Measurements from ENCODE around the gene RETREG2. TPM values are rescaled to one million over a fixed set of nuclear protein-coding genes. Genes with fewer than 3 reads are reported as not detected.
"Not testable (repeated sequence)": the region's sequence is repeated elsewhere in the genome, so short reads cannot be mapped to it uniquely, and the experiment has no call there.

The RETREG2 gene
- total RNA-seq, 1 experiment from 2014 or later: 63.7 TPM

- POLR2A ChIA-PET: interaction anchor here (0.9 kb wide), 1 partner anchor 24 kb away, joined by 5 read pairs; the partner anchor contains the start of gene CNPPD1
- H3K4me2 ChIP-seq (ENCODE audit: low read length); H4K20me1 ChIP-seq (ENCODE audit: insufficient read depth); H3K9me2 ChIP-seq (ENCODE audit: insufficient read depth); H3K9me3 ChIP-seq (ENCODE audit: control insufficient read depth in 1 of 2, insufficient read depth in 1 of 2, low read depth in 1 of 2, low read length in 2 of 2); H3K4me3 ChIP-seq (replicated peaks in 1 of 2; ENCODE audit: low read depth in 1 of 2, low read length in 2 of 2); intact Hi-C loops (cut with micrococcal nuclease); ATAC-seq; H3K27ac ChIP-seq (ENCODE audit: low read depth, low read length); H3K27me3 ChIP-seq (ENCODE audit: insufficient read depth, low read length); H3K79me2 ChIP-seq (ENCODE audit: insufficient read depth, low read length); H3K36me3 ChIP-seq (ENCODE audit: control insufficient read depth in 1 of 2, insufficient read depth in 2 of 2, low read length in 2 of 2); H3K4me1 ChIP-seq (ENCODE audit: control insufficient read depth in 1 of 2, insufficient read depth in 2 of 2, low read length in 2 of 2); RAD21 ChIA-PET (ENCODE audit: low non-redundant PET in 1 of 2, low total read pairs in 2 of 2, uncharacterized antibody in 2 of 2, unreplicated experiment in 2 of 2); H2AFZ ChIP-seq (ENCODE audit: low read depth, low read length, poor library complexity, severe bottlenecking); DNase-seq (ENCODE audit: low read depth, low spot score); H3K9ac ChIP-seq (ENCODE audit: low read length); CTCF ChIA-PET; BruUV-seq (replicated peaks): not testable (repeated sequence)
Measured at GRCh38 chr2:219200502-219201326, 22.6 kb downstream of the RETREG2 start.

- ATAC-seq; H3K36me3 ChIP-seq (ENCODE audit: control insufficient read depth in 1 of 2, insufficient read depth in 2 of 2, low read length in 2 of 2); RAD21 ChIA-PET (ENCODE audit: low non-redundant PET in 1 of 2, low total read pairs in 2 of 2, uncharacterized antibody in 2 of 2, unreplicated experiment in 2 of 2); H3K79me2 ChIP-seq (ENCODE audit: insufficient read depth, low read length); H3K4me1 ChIP-seq (ENCODE audit: control insufficient read depth in 1 of 2, insufficient read depth in 2 of 2, low read length in 2 of 2); BruUV-seq (replicated peaks); H3K9me2 ChIP-seq (ENCODE audit: insufficient read depth); H3K27ac ChIP-seq (ENCODE audit: low read depth, low read length); H3K9ac ChIP-seq (ENCODE audit: low read length); CTCF ChIA-PET; H3K4me3 ChIP-seq (replicated peaks in 1 of 2; ENCODE audit: low read depth in 1 of 2, low read length in 2 of 2); H4K20me1 ChIP-seq (ENCODE audit: insufficient read depth); H3K9me3 ChIP-seq (ENCODE audit: control insufficient read depth in 1 of 2, insufficient read depth in 1 of 2, low read depth in 1 of 2, low read length in 2 of 2); intact Hi-C loops (cut with micrococcal nuclease); H2AFZ ChIP-seq (ENCODE audit: low read depth, low read length, poor library complexity, severe bottlenecking); H3K27me3 ChIP-seq (ENCODE audit: insufficient read depth, low read length); DNase-seq (ENCODE audit: low read depth, low spot score); H3K4me2 ChIP-seq (ENCODE audit: low read length); POLR2A ChIA-PET: not testable (repeated sequence)
Measured at GRCh38 chr2:219201331-219201730, 23.3 kb downstream of the RETREG2 start.

Measured in HCT116 (cell line).